Measurements from ENCODE around the gene GABBR2.

The GABBR2 gene

GRCh38 chr9:98479967-98480847 is 228.5 kb downstream of the GABBR2 start:
- no peak for DNase-seq (ENCODE audit: low read depth)
- no peak overlapping the region for H3K4me3 ChIP-seq (ENCODE audit: low read length)
- no peak for TF ChIP-seq CTCF (conservative IDR thresholded peaks at IDR 0.05; ENCODE audit: low read length)

GRCh38 chr9:98479449-98479848 is 229.3 kb downstream of the GABBR2 start:
- no peak for TF ChIP-seq CTCF (conservative IDR thresholded peaks at IDR 0.05; ENCODE audit: low read length)
- no peak for DNase-seq (ENCODE audit: low read depth)
- H3K4me3 ChIP-seq (ENCODE audit: low read length): no peak overlapping the region

- no peak for DNase-seq (ENCODE audit: low read depth)
- TF ChIP-seq CTCF (conservative IDR thresholded peaks at IDR 0.05; ENCODE audit: low read length): no peak
Observed at GRCh38 chr9:98477884-98478283, 230.9 kb downstream of the GABBR2 start.

GRCh38 chr9:98472216-98472615 is 236.5 kb downstream of the GABBR2 start:
- no peak for DNase-seq (ENCODE audit: low read depth)
- H3K4me3 ChIP-seq (ENCODE audit: low read length): no peak overlapping the region
- no peak for TF ChIP-seq CTCF (conservative IDR thresholded peaks at IDR 0.05; ENCODE audit: low read length)

More at GRCh38 chr9:98477884-98478283, 230.9 kb downstream of the GABBR2 start:
- no peak overlapping the region for H3K4me3 ChIP-seq (ENCODE audit: low read length)

GRCh38 chr9:98471185-98471584 is 237.6 kb downstream of the GABBR2 start:
- no peak for TF ChIP-seq CTCF (conservative IDR thresholded peaks at IDR 0.05; ENCODE audit: low read length)

GRCh38 chr9:98468567-98469239 is 240.0 kb downstream of the GABBR2 start:
- H3K4me3 ChIP-seq (ENCODE audit: low read length): no peak overlapping the region
- no peak for DNase-seq (ENCODE audit: low read depth)
- no peak for TF ChIP-seq CTCF (conservative IDR thresholded peaks at IDR 0.05; ENCODE audit: low read length)

More at GRCh38 chr9:98471185-98471584, 237.6 kb downstream of the GABBR2 start:
- no peak overlapping the region for H3K4me3 ChIP-seq (ENCODE audit: low read length)
- DNase-seq (ENCODE audit: low read depth): no peak

All from AG10803 (cell line).